ENCODE results near the gene LPP.

- TF ChIP-seq GATA2 (IDR thresholded peaks at IDR 0.05; ENCODE audit: low read depth, low read length) (no peak), GATA3 (IDR thresholded peaks at IDR 0.05; ENCODE audit: low read depth, low read length) (no peak)
These were observed 349.7 kb downstream of the LPP start for GRCh38 chr3:188503647-188504046.

Measured in SH-SY5Y (cell line).